HEK293T (cell line): ENCODE results near the gene CNKSR3.

Experiments used
- BHLHE40 ChIP-seq: fragments of 450-650 bp; IDR thresholded peaks from 2 replicates; pipeline ENCODE4 v1.6.1; 2016; ENCODE audit warnings: mild to moderate bottlenecking, moderate library complexity, borderline replicate concordance
- FOXA1 ChIP-seq: fragments of 450-650 bp; IDR thresholded peaks from 2 replicates; pipeline ENCODE4 v1.6.1; 2016; ENCODE audit warnings: mild to moderate bottlenecking
- FOXM1 ChIP-seq: fragments of 450-650 bp; IDR thresholded peaks from 2 replicates; pipeline ENCODE4 v1.6.1; 2017; ENCODE audit warnings: mild to moderate bottlenecking, borderline replicate concordance
- HDGF ChIP-seq: fragments of 450-650 bp; IDR thresholded peaks from 2 replicates; pipeline ENCODE4 v1.6.1; 2017; ENCODE audit warnings: antibody characterized with exemption, borderline replicate concordance
- SP1 ChIP-seq: fragments of 450-650 bp; IDR thresholded peaks from 2 replicates; pipeline ENCODE4 v1.6.1; 2017
- SUZ12 ChIP-seq: fragments of 450-650 bp; IDR thresholded peaks from 2 replicates; pipeline ENCODE4 v1.6.1; 2016; ENCODE audit warnings: mild to moderate bottlenecking
- TARDBP ChIP-seq: fragments of 450-650 bp; IDR thresholded peaks from 2 replicates; pipeline ENCODE4 v1.6.1; 2016
- ZNF384 ChIP-seq: fragments of 450-650 bp; IDR thresholded peaks from 2 replicates; pipeline ENCODE4 v1.6.1; 2016

DNA sequence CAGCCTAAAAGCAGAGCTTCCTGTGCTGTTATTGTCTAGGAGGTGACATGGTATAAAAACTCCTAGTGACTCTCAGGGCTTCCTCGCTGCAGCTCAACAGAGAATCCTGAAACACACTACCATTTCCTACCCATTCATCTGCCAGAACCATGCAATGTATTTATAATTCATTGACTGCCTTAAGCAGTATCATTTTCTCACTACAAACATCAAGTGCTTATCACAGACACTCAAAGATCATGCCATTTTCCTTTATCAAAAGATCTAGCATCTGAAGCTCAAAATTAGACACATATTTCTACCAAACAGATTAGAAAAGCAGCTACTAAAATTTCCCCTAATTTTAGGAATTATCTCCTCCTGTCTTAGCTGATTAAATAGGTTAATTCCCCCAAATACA is 83.5 kb downstream of the CNKSR3 start:
- TF ChIP-seq TARDBP (no peak), FOXM1 (no peak), BHLHE40 (no peak), FOXA1 (no peak), SP1 (no peak), HDGF (no peak), ZNF384 (no peak), SUZ12 (no peak)
